Esophagus muscularis mucosa (tissue), 4 donors: ENCODE results near the gene SEL1L. TPM values are rescaled to one million over a fixed set of nuclear protein-coding genes. Genes with fewer than 3 reads are reported as not detected.
"Not testable (repeated sequence)": the region's sequence is repeated elsewhere in the genome, so short reads cannot be mapped to it uniquely, and the experiment has no call there.

Source experiments
- DNase-seq: peaks from one replicate; pipeline ENCODE4 v3.0.0-alpha.2; 2017; ENCODE audit errors: extremely low spot score
- H3K27ac ChIP-seq, 4 donors: fragments of 200-600 bp; sonication (generic); replicated peaks in 1 of 4; 1 replicate in 3 of 4; 2 replicates in 1 of 4; pipeline ENCODE4 v1.5.1; 2016 to 2019; ENCODE audit warnings: mild to moderate bottlenecking in 1 of 4
- H3K27me3 ChIP-seq, 4 donors: fragments of 200-600 bp; sonication (generic); one replicate each; pipeline versions ENCODE4 v1.5.1 to v1.6.0; 2016 to 2019
- H3K36me3 ChIP-seq, 4 donors: fragments of 200-600 bp; sonication (generic); one replicate each; pipeline ENCODE4 v1.5.1; 2016 to 2019
- H3K4me1 ChIP-seq, 4 donors: fragments of 200-600 bp; sonication (generic); one replicate each; pipeline ENCODE4 v1.5.1; 2016 to 2019
- H3K4me3 ChIP-seq, 4 donors: fragments of 200-600 bp; sonication (generic); 1 replicate in 2 of 4; 2 replicates in 2 of 4; pipeline ENCODE4 v1.5.1; 2016 to 2019; ENCODE audit warnings: mild to moderate bottlenecking in 4 of 4, moderate library complexity in 1 of 4
- H3K9me3 ChIP-seq, 4 donors: fragments of 200-600 bp; sonication (generic); 1 replicate in 3 of 4; 2 replicates in 1 of 4; pipeline ENCODE4 v1.5.1; 2016 to 2019
- CTCF ChIP-seq, 3 experiments: fragments of 200-600 bp in 2 of 3; fragments of 450-650 bp in 1 of 3; sonication (generic) in 2 of 3; IDR thresholded peaks; one replicate each; pipeline ENCODE4 v1.5.1; 2017 to 2019; ENCODE audit warnings: antibody characterized with exemption in 3 of 3, mild to moderate bottlenecking in 2 of 3, moderate library complexity in 1 of 3
- EP300 ChIP-seq: sonication (generic); formaldehyde crosslinking; IDR thresholded peaks from one replicate; pipeline ENCODE4 v1.6.1; 2017; ENCODE audit warnings: antibody characterized with exemption
- POLR2A ChIP-seq: fragments of 450-650 bp; IDR thresholded peaks from one replicate; pipeline ENCODE4 v1.6.1; 2017; ENCODE audit warnings: antibody characterized with exemption, moderate library complexity, mild to moderate bottlenecking, low read depth
- POLR2AphosphoS5 ChIP-seq, 2 donors: sonication (generic); formaldehyde crosslinking; IDR thresholded peaks; one replicate each; pipeline ENCODE4 v1.6.1; 2017; ENCODE audit warnings: antibody characterized with exemption in 2 of 2
- WGBS: methylation state at CpG from one replicate; pipeline ENCODE4 v1.1.5; 2018; 5-methylcytosine and 5-hydroxymethylcytosine counted together
- intact Hi-C: fragments of 100-400 bp; cut with DNase I; formaldehyde crosslinking; loops from one replicate; pipeline ENCODE4 v1.15.1; 2023
- total RNA-seq, 4 donors: library from RNA; depleted of rRNA; stranded (reverse); fragments of >200 nt; gene quantifications; one replicate each; pipeline versions ENCODE4 v1.1.0 to v1.2.1, GENCODE V29; 2016

The SEL1L gene
- total RNA-seq, 4 donors from 2014 or later, result 54.2 to 64.2 (median 55.6) TPM

DNA sequence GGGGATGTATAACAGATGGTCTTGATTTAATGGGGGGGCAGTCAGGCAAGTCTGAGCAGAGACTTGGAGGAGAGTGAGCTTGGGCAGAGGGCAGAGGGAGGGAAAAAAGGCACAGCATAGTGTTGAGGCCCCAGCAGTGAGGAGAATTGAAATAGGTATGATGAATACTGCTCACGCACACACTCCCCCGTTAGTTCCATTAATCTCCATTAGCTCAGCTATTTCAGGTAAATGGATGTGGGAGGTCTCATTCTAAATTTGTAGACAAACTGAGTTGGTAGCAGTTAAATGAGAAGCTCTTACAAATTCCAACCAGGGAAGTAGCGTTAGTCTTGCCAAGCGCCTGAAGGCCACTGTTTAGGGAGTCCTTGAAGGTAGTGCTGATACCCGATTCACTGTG, 66.8 kb downstream of the SEL1L start:
- no peak for TF ChIP-seq POLR2A
- no peak for TF ChIP-seq POLR2AphosphoS5 (IDR thresholded peaks at IDR 0.05)
- no peak for TF ChIP-seq EP300
- no peak for TF ChIP-seq CTCF (IDR thresholded peaks at IDR 0.05)
- H3K4me3 ChIP-seq, result no peak overlapping the region
- peaks cover 0 to 8% (median 0%) of the 10 kb centered on the region in 4 donors for H3K36me3 ChIP-seq
- H3K27ac ChIP-seq, result no peak overlapping the region
- no peaks in the 10 kb centered on the region for H3K9me3 ChIP-seq
- DNase-seq, result no peak
- H3K4me1 ChIP-seq, result peaks cover 4 to 13% (median 11%) of the 10 kb centered on the region in 4 donors
- WGBS, result 89% methylated on average over 5 of the region's 5 CpGs
- H3K27me3 ChIP-seq, result no peaks in the 10 kb centered on the region
- intact Hi-C loops, result no loop called here

DNA sequence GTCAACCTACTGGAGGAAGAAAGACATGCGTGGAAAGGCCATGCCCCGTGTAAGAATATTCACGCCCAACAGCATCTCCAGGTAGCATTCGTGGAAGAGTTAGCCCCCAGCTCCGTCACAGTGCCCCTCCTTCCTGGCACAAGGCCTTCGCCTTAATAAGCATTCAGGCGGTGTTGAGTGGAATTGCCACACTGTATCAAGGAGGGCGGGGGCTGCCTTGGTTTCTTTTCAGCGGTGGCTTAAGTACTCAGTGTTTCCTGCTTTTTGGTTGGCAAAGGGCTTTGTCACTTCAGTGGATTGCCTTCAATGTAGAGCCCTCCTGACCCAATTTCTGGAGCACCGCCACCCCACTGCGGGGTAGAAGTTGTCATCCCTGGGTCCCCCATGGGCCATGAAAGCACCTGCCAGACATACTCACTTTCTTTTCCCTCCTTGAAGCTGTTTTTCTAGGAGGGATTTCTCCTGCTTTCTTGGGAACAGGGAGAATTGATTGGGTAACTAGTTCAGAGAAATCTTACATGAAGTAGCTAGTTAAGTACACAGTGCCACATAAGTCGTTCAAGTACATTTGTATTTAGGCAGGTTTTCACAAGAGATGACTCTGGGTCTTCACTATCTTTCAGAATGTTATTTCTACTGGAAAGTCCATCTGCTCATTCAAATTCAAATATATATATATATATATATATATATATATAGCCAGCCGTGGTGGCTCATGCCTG, 68.0 kb downstream of the SEL1L start:
- TF ChIP-seq POLR2AphosphoS5 (IDR thresholded peaks at IDR 0.05), result no peak
- TF ChIP-seq EP300, result no peak
- TF ChIP-seq CTCF (IDR thresholded peaks at IDR 0.05), result no peak
- TF ChIP-seq POLR2A, result no peak

DNA sequence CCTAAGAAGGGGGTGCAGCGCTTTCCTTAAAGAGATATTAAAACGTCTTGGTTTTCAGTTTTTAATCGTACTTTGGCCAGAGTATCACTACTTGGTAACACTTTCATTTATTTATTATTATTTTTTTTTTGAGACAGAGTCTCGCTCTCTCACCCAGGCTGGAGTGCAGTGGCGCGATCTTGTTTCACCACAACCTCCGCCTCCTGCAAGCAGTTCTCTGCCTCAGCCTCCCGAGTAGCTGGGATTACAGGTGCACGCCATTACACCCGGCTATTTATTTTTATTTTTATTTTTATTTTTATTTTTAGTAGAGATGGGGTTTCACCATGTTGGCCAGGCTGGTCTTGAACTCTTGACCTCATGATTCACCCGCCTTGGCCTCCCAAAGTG, 68.7 kb downstream of the SEL1L start:
- intact Hi-C loops, H3K9me3 ChIP-seq, DNase-seq, H3K27me3 ChIP-seq, H3K36me3 ChIP-seq: not testable (repeated sequence)
- WGBS, result 42% methylated on average over 11 of the region's 11 CpGs
- peak overlapping the region in 3 of 4 donors; percentile 23 to 50 (median 39) for H3K27ac ChIP-seq
- peaks cover 4 to 13% (median 11%) of the 10 kb centered on the region in 4 donors for H3K4me1 ChIP-seq
- H3K4me3 ChIP-seq, result peak overlapping the region; percentile 44 to 59 (median 50)

More for the DNA sequence above, 68.0 kb downstream of the SEL1L start:
- Histone ChIP-seq H3K4me1 (peaks cover 4 to 13% (median 11%) of the 10 kb centered on the region in 4 donors), H3K4me3 (no peak overlapping the region), H3K9me3 (no peaks in the 10 kb centered on the region), H3K27me3 (no peaks in the 10 kb centered on the region), H3K36me3 (no peaks in the 10 kb centered on the region), H3K27ac (no peak overlapping the region)
- intact Hi-C loops, result no loop called here
- DNase-seq, result no peak
- 83% methylated on average over 10 of the region's 13 CpGs for WGBS

GRCh38 chr14:81464253-81465002, 69.2 kb downstream of the SEL1L start:
- 16% methylated on average over 15 of the region's 15 CpGs for WGBS
- peak overlapping the region in 3 of 4 donors; percentile 23 to 50 (median 39) for H3K27ac ChIP-seq

GRCh38 chr14:81462356-81462755, 71.3 kb downstream of the SEL1L start:
- WGBS, result 95% methylated on average over 29 of the region's 30 CpGs
- H3K4me3 ChIP-seq, intact Hi-C loops, H3K27me3 ChIP-seq, H3K27ac ChIP-seq, H3K9me3 ChIP-seq, DNase-seq, H3K36me3 ChIP-seq: not testable (repeated sequence)
- H3K4me1 ChIP-seq, result peaks cover 4 to 13% (median 11%) of the 10 kb centered on the region in 4 donors

More at GRCh38 chr14:81464253-81465002, 69.2 kb downstream of the SEL1L start:
- Histone ChIP-seq H3K4me1 (peaks cover 4 to 13% (median 11%) of the 10 kb centered on the region in 4 donors), H3K27me3 (no peaks in the 10 kb centered on the region), H3K9me3 (no peaks in the 10 kb centered on the region), H3K36me3 (no peaks in the 10 kb centered on the region), H3K4me3 (peak overlapping the region; percentile 44 to 59 (median 50))
- TF ChIP-seq CTCF (IDR thresholded peaks at IDR 0.05), result peak; percentile 85 to 93 (median 88)
- TF ChIP-seq POLR2A, result no peak
- intact Hi-C loops, result no loop called here
- DNase-seq, result no peak
